SHP77 (cell line): ENCODE measurements around the gene RNASEH2B.
A peak's percentile ranks its signal among the peaks of the same experiment; 100 is the strongest.

Source experiments
- DNase-seq, 2 experiments: peaks; one replicate each; lab custom pipeline; 2025; lab: John Stamatoyannopoulos, UW

Gene RNASEH2B

DNA sequence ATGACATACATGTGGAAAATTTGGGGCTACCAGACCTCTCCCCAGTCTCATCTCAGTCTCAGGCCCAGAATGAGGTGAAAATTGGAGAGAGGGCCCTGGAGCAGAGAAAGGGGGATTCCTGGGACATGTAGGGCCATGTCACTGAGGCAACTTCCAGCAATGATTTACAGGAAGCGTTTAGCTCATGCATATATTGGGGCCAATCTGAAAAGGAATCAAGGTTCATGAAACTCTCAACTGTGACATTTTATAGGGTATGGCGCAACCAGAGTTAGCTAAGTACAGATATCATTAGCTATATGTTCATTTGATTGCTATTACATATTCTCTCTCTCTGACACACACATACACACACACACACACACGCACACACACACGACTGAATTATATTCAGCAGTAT lies 86.3 kb downstream of the RNASEH2B start:
- DNase-seq = no peak

GRCh38 chr13:50998326-50998725 lies 88.7 kb downstream of the RNASEH2B start:
- DNase-seq = no peak

DNA sequence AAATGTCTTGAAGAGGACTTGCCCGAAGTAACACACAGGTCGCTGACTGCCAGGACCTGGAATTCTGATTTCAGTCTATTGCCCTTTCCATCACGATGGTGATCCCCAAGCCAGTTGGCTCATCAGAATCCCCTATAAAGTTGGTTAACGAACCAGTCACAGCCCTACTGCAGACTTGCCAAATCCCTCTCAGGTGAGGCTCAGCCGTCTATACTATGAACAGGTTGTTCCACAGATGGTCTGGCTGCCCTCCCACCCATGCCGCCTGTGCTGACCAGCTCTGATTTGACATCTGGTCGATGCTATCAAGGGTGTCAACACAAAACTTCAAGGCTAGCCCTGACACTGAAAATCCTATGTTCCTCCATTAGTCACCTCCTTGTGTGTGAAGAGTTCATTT lies 90.0 kb downstream of the RNASEH2B start:
- DNase-seq = no peak

DNA sequence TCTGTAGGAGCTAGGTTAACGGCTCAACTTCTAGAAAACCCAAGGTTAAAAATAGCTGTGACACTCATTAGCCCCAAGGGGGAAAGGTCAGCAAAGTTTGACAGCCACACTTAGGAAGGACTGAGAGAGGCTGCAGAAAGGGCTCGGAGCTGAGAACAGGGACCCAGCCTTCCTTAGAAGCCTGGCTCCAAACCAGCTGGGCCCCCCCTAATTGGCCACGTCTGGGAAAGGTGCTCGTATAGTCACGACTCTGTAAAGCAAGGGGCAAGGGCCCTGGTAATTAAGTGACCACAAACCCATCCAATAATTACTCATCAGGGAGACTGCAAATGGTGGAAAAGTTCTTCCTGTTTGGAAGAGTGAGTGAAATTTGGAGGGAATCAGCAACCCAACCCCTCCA lies 90.5 kb downstream of the RNASEH2B start:
- DNase-seq = no peak

DNA sequence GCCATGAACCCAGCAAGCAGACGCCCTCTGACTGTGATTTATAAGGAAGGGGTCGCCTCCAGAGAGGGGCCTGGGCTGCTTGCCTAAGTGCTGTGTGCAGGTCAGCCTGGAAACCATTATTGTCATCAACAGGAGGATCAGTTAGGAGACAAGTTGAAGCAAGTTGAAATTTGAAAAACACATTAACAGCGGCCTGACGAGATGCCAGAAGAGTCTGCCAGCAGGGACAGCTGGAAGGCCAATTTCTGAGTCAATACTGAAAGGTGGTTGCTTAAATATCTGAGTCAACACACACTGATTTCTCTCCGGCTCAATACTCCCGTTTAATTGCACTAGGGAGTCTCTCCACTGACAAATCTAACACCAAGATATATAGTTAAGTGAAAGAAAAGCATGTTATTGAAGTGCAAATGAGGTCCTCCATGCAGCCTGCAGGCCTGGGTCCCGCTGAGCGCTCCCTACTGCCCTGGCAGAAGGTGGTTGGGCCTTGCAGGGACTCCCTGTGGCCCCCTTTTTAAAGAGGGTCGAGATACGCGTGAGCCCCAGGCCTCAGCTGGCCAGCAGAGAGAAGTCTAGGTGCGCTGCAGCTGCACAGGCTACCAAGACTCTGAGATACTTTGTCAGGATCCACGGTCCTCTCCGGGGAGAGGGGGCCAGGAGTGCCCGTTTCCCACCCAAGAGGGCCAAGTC lies 91.1 kb downstream of the RNASEH2B start:
- DNase-seq = peak; percentile 24 to 55

GRCh38 chr13:51001335-51001734 lies 91.7 kb downstream of the RNASEH2B start:
- DNase-seq = no peak

GRCh38 chr13:51002736-51003135 lies 93.1 kb downstream of the RNASEH2B start:
- DNase-seq = no peak

DNA sequence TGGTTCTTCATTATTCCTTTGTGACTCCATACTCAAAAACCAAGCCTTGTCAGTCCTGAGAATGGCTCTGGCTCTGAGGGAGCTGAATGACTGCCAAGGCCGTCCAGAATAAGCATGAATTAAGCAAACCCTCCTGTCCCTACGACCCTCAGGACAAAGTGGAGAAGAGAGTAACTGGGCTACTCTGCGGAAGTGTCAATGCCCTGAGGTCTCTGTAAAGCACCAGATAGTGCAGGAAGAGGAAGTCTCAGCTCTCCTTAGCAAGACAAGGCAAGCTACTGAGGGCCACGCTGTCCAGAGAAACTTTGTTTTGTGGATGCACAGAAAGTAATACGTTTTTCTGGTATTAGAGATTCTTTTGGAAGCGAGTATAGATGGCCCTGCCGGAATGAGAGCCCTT lies 94.1 kb downstream of the RNASEH2B start:
- no peak for DNase-seq

DNA sequence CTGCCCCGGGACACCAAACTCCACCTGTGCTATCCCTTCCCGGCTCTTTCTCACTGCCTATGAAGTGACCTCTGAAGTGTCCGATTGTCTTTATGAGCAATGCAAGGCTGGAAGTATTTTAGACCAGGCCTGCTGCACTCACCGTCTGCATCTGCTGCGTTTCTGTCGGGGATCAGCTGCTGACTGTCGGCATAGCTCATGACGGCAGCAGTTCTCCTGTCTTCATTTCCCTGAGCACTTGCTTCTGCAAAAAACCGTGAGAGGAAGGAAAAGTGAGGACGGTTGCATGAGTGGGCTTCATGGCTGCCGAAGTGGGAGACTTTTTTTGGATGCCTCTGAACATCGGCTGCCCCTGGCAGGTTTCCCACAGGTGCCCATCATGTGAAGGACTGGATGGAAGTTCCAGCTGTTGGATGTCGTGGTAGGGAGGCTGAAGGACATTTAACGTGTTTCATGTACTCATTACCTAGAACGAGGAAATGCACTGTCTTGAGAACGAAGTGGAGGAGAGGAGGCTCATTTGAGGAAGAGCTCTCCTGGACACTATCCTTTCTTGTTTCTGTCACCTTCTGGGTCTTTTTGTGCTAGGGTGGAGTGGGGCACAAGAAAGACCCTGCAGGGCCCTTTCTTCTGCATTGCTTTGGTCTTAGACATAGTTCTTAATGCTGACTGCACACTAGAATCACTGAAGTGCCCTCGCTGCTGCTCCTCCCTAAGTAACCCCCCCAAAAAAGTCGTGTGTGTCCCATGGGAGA lies 94.7 kb downstream of the RNASEH2B start:
- no peak for DNase-seq

- DNase-seq = no peak
Observed at GRCh38 chr13:51004918-51005460, 95.4 kb downstream of the RNASEH2B start.

GRCh38 chr13:51005566-51005965 lies 96.0 kb downstream of the RNASEH2B start:
- no peak for DNase-seq
